Activated CD4-positive, alpha-beta T cell treated with anti-CD3 and anti-CD28 coated beads, Interleukin-2, amount 10 ng/mL, durations not matched to agents 7 days and 5 days (primary cell): ENCODE measurements around the gene NEXN. TPM values are rescaled to one million over a fixed set of nuclear protein-coding genes. Genes with fewer than 3 reads are reported as not detected.
"Not testable (repeated sequence)": the region's sequence is repeated elsewhere in the genome, so short reads cannot be mapped to it uniquely, and the experiment has no call there.

Source experiments
- CTCF ChIA-PET: fragments of 350-600 bp; sonication (Branson Sonifier 250); formaldehyde crosslinking; loops from one replicate; lab custom pipeline; 2021; ENCODE audit warnings: antibody characterized with exemption; lab: Charles Lee
- POLR2A ChIA-PET: fragments of 350-600 bp; sonication (Branson Sonifier 250); formaldehyde crosslinking; loops from one replicate; lab custom pipeline; 2021; ENCODE audit warnings: antibody characterized with exemption; lab: Charles Lee
- DNase-seq: peaks from one replicate; pipeline ENCODE4 v3.0.0-alpha.2; 2020
- H3K27ac Mint-ChIP-seq: one replicate; pipeline ENCODE4 v1.8.0; 2021; ENCODE audit warnings: mild to moderate bottlenecking, moderate library complexity, mixed read lengths
- H3K27me3 Mint-ChIP-seq: one replicate; pipeline ENCODE4 v1.8.0; 2021; ENCODE audit warnings: mixed read lengths
- H3K36me3 Mint-ChIP-seq: one replicate; pipeline ENCODE4 v1.8.0; 2021; ENCODE audit warnings: low read depth, mixed read lengths
- H3K4me1 Mint-ChIP-seq: one replicate; pipeline ENCODE4 v1.8.0; 2021; ENCODE audit warnings: mixed read lengths
- H3K4me3 Mint-ChIP-seq: one replicate; pipeline ENCODE4 v1.8.0; 2021; ENCODE audit warnings: mild to moderate bottlenecking, moderate library complexity, mixed read lengths
- H3K9me3 Mint-ChIP-seq: one replicate; pipeline ENCODE4 v1.8.0; 2021; ENCODE audit warnings: mixed read lengths
- total RNA-seq, 2 experiments: library from RNA; stranded (reverse); gene quantifications; one replicate each; pipeline ENCODE4 v1.2.3, GENCODE V29; 2021

Gene NEXN
- total RNA-seq, 2 experiments from 2014 or later, result 5.3 to 5.7 TPM

- H3K4me3 Mint-ChIP-seq, result no peak overlapping the region
- peaks cover 24% of the 10 kb centered on the region for H3K36me3 Mint-ChIP-seq
- no peaks in the 10 kb centered on the region for H3K27me3 Mint-ChIP-seq
- H3K9me3 Mint-ChIP-seq, result no peaks in the 10 kb centered on the region
- H3K4me1 Mint-ChIP-seq, result peaks cover 41% of the 10 kb centered on the region
- POLR2A ChIA-PET, result interaction anchor here (1.5 kb wide), 1 partner anchor 28 kb away, joined by 13 read pairs; the partner anchor contains the start of gene DNAJB4
- CTCF ChIA-PET, result interaction anchor here (0.7 to 2.5 kb wide), 6 partner anchors 9 to 91 kb away, joined by 4 to 7 read pairs (median 4); no protein-coding TSS in a partner anchor
- H3K27ac Mint-ChIP-seq, result no peak overlapping the region
- no peak for DNase-seq
Measured at GRCh38 chr1:77976433-77977076, 88.1 kb downstream of the NEXN start.

GRCh38 chr1:77977989-77978292, 89.5 kb downstream of the NEXN start:
- POLR2A ChIA-PET, result interaction anchor here (0.7 to 2.0 kb wide), 5 partner anchors 24 to 434 kb away, joined by 3 to 64 read pairs (median 3); partner anchors contain the start of gene DNAJB4
- H3K4me3 Mint-ChIP-seq, result no peak overlapping the region

GRCh38 chr1:77978293-77978968, 90.0 kb downstream of the NEXN start:
- peak; percentile 91 for DNase-seq
- Mint-ChIP-seq H3K27ac (no peak overlapping the region), H3K4me1 (peaks cover 38% of the 10 kb centered on the region), H3K9me3 (no peaks in the 10 kb centered on the region), H3K4me3 (no peak overlapping the region), H3K36me3 (peaks cover 20% of the 10 kb centered on the region), H3K27me3 (no peaks in the 10 kb centered on the region)
- ChIA-PET CTCF (interaction anchor here (0.5 to 2.5 kb wide), 11 partner anchors 8 to 116 kb away, joined by 3 to 11 read pairs (median 4); partner anchors contain the start of gene DNAJB4), POLR2A (interaction anchor here (0.7 to 2.0 kb wide), 7 partner anchors 23 to 642 kb away, joined by 3 to 64 read pairs (median 3); partner anchors contain the start of genes DNAJB4 and IFI44L)

More at GRCh38 chr1:77977989-77978292, 89.5 kb downstream of the NEXN start:
- no peaks in the 10 kb centered on the region for H3K27me3 Mint-ChIP-seq
- no peak for DNase-seq
- H3K27ac Mint-ChIP-seq, result no peak overlapping the region
- H3K36me3 Mint-ChIP-seq, result peaks cover 20% of the 10 kb centered on the region
- H3K4me1 Mint-ChIP-seq, result peaks cover 38% of the 10 kb centered on the region
- H3K9me3 Mint-ChIP-seq, result no peaks in the 10 kb centered on the region
- CTCF ChIA-PET, result interaction anchor here (0.5 to 2.5 kb wide), 8 partner anchors 10 to 116 kb away, joined by 3 to 11 read pairs (median 4); partner anchors contain the start of gene DNAJB4

GRCh38 chr1:77978969-77979876, 90.8 kb downstream of the NEXN start, which contains the start of gene FUBP1:
Gene FUBP1, minus strand, starts transcription at chr1:77979072. Its CDS starts 68 bp downstream, at chr1:77979004.
- Mint-ChIP-seq H3K4me1 (peaks cover 41% of the 10 kb centered on the region), H3K27ac (no peak within 1 kb of the TSS), H3K4me3 (no peak within 1 kb of the TSS), H3K36me3 (peaks cover 22% of the 10 kb centered on the region), H3K9me3 (no peaks in the 10 kb centered on the region), H3K27me3 (no peaks in the 10 kb centered on the region)
- peak; percentile 98 for DNase-seq
- ChIA-PET POLR2A (interaction anchor here (0.7 to 2.0 kb wide), 5 partner anchors 23 to 641 kb away, joined by 3 to 64 read pairs (median 5); partner anchors contain the start of genes DNAJB4 and IFI44L), CTCF (interaction anchor here (0.7 to 2.5 kb wide), 10 partner anchors 9 to 108 kb away, joined by 3 to 11 read pairs (median 4); partner anchors contain the start of gene DNAJB4)

GRCh38 chr1:77983352-77983996, 95.0 kb downstream of the NEXN start:
- POLR2A ChIA-PET, H3K9me3 Mint-ChIP-seq, DNase-seq, CTCF ChIA-PET, H3K27ac Mint-ChIP-seq, H3K27me3 Mint-ChIP-seq, H3K4me3 Mint-ChIP-seq: not testable (repeated sequence)
- Mint-ChIP-seq H3K4me1 (peaks cover 29% of the 10 kb centered on the region), H3K36me3 (peaks cover 24% of the 10 kb centered on the region)

GRCh38 chr1:77983997-77984355, 95.6 kb downstream of the NEXN start:
- ChIA-PET CTCF (no interaction called here), POLR2A (no interaction called here)
- no peak overlapping the region for H3K27ac Mint-ChIP-seq
- no peaks in the 10 kb centered on the region for H3K9me3 Mint-ChIP-seq
- no peak overlapping the region for H3K4me3 Mint-ChIP-seq
- H3K36me3 Mint-ChIP-seq, result peaks cover 24% of the 10 kb centered on the region
- no peak for DNase-seq
- H3K27me3 Mint-ChIP-seq, result no peaks in the 10 kb centered on the region
- H3K4me1 Mint-ChIP-seq, result peaks cover 30% of the 10 kb centered on the region

GRCh38 chr1:77984629-77985028, 96.2 kb downstream of the NEXN start:
- no peak for DNase-seq
- Mint-ChIP-seq H3K36me3 (peaks cover 31% of the 10 kb centered on the region), H3K4me1 (peaks cover 35% of the 10 kb centered on the region), H3K9me3 (no peaks in the 10 kb centered on the region), H3K27ac (no peak overlapping the region), H3K4me3 (no peak overlapping the region), H3K27me3 (no peaks in the 10 kb centered on the region)
- POLR2A ChIA-PET, result no interaction called here
- CTCF ChIA-PET, result interaction anchor here (1.0 to 3.2 kb wide), 2 partner anchors 11 to 37 kb away, joined by 3 to 11 read pairs; no protein-coding TSS in a partner anchor

GRCh38 chr1:77986810-77987209, 98.4 kb downstream of the NEXN start:
- Mint-ChIP-seq H3K4me3 (no peak overlapping the region), H3K27ac (no peak overlapping the region), H3K36me3 (peaks cover 37% of the 10 kb centered on the region), H3K9me3 (no peaks in the 10 kb centered on the region), H3K4me1 (peaks cover 34% of the 10 kb centered on the region), H3K27me3 (no peaks in the 10 kb centered on the region)
- no peak for DNase-seq
- POLR2A ChIA-PET, result no interaction called here
- CTCF ChIA-PET, result interaction anchor here (1.4 to 3.2 kb wide), 3 partner anchors 9 to 16 kb away, joined by 3 to 11 read pairs (median 4); no protein-coding TSS in a partner anchor

GRCh38 chr1:77987919-77988318, 99.5 kb downstream of the NEXN start:
- H3K9me3 Mint-ChIP-seq, result no peaks in the 10 kb centered on the region
- CTCF ChIA-PET, result interaction anchor here (0.8 kb wide), 1 partner anchor 23 kb away, joined by 3 read pairs; no protein-coding TSS in a partner anchor

GRCh38 chr1:77989744-77990143, 101.3 kb downstream of the NEXN start:
- ChIA-PET POLR2A (no interaction called here), CTCF (interaction anchor here (2.0 kb wide), 1 partner anchor 12 kb away, joined by 8 read pairs; no protein-coding TSS in a partner anchor)
- DNase-seq, result no peak
- H3K9me3 Mint-ChIP-seq, result no peaks in the 10 kb centered on the region
- H3K4me1 Mint-ChIP-seq, result peaks cover 22% of the 10 kb centered on the region
- H3K27ac Mint-ChIP-seq, result no peak overlapping the region
- H3K36me3 Mint-ChIP-seq, result peaks cover 32% of the 10 kb centered on the region
- no peak overlapping the region for H3K4me3 Mint-ChIP-seq
- no peaks in the 10 kb centered on the region for H3K27me3 Mint-ChIP-seq

More at GRCh38 chr1:77987919-77988318, 99.5 kb downstream of the NEXN start:
- Mint-ChIP-seq H3K4me3 (no peak overlapping the region), H3K27me3 (no peaks in the 10 kb centered on the region), H3K36me3 (peaks cover 39% of the 10 kb centered on the region), H3K27ac (no peak overlapping the region), H3K4me1 (peaks cover 32% of the 10 kb centered on the region)
- POLR2A ChIA-PET, result no interaction called here
- DNase-seq, result no peak

- no peak for DNase-seq
- ChIA-PET CTCF (interaction anchor here (0.5 to 2.0 kb wide), 5 partner anchors 11 to 15 kb away, joined by 3 to 8 read pairs (median 4); partner anchors contain the start of gene FUBP1), POLR2A (interaction anchor here (0.6 to 0.7 kb wide), 2 partner anchors 14 to 41 kb away, joined by 3 read pairs; partner anchors contain the start of gene DNAJB4)
- Mint-ChIP-seq H3K27me3 (no peaks in the 10 kb centered on the region), H3K27ac (no peak overlapping the region), H3K4me1 (peaks cover 20% of the 10 kb centered on the region), H3K36me3 (peaks cover 27% of the 10 kb centered on the region), H3K9me3 (no peaks in the 10 kb centered on the region), H3K4me3 (no peak overlapping the region)
Measured at GRCh38 chr1:77990629-77991204, 102.3 kb downstream of the NEXN start.
